Thoracic aorta endothelial cell (primary cell): ENCODE results near the gene MTCH2. TPM values are rescaled to one million over a fixed set of nuclear protein-coding genes. Genes with fewer than 3 reads are reported as not detected.

Source experiments
- small RNA-seq: library from RNA; depleted of rRNA; stranded (forward); fragments of <200 nt; gene quantifications from one replicate; pipeline ENCODE3, GENCODE V24; 2012
- total RNA-seq: library from RNA; depleted of rRNA; stranded (reverse); fragments of >200 nt; gene quantifications from 2 replicates; pipeline ENCODE4 v1.2.3, GENCODE V29; 2012

Gene MTCH2
- total RNA-seq: 114 and 118 TPM in 2 replicates

DNA sequence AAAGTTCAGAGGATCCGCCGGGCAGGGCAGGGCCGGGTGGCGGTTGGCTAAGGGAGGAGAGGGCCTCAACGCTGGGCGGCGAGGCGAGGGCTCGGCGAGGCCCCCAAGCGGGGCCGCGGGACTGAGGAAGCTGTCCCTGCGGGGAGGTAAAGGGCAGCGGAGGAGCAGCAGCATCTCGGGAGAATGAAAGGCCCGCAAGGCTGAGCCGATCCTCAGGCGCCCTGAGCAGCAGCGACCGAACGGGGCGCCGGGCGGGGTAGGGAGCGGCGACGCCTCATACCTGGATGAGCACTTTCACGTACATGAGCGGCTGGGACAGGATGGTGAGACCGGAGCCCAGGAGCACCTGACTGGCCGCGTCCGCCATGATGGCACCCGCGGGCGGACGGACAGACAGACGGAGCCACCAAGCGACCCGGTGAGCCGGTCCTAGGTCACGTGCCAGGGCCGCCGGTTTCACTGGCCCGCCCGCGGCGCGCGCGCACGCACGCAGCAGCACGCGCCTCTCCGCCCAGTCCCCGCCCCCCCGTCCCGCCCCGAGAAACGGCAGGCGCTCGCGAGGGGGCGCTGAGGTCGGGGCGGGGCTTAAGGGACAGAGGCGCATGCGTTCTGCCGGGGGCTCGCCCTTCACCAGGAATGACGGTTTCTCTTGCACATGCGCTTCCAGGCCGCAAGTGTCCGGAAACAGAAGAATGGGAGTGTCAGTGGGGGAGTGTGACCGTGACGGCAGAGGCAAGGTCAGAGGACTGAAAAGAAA lies at the start of gene MTCH2:
TSS of gene MTCH2 (minus strand) at position 461 of the 757 bp plus-strand sequence. CDS start at position 367, 94 bp downstream.

DNA sequence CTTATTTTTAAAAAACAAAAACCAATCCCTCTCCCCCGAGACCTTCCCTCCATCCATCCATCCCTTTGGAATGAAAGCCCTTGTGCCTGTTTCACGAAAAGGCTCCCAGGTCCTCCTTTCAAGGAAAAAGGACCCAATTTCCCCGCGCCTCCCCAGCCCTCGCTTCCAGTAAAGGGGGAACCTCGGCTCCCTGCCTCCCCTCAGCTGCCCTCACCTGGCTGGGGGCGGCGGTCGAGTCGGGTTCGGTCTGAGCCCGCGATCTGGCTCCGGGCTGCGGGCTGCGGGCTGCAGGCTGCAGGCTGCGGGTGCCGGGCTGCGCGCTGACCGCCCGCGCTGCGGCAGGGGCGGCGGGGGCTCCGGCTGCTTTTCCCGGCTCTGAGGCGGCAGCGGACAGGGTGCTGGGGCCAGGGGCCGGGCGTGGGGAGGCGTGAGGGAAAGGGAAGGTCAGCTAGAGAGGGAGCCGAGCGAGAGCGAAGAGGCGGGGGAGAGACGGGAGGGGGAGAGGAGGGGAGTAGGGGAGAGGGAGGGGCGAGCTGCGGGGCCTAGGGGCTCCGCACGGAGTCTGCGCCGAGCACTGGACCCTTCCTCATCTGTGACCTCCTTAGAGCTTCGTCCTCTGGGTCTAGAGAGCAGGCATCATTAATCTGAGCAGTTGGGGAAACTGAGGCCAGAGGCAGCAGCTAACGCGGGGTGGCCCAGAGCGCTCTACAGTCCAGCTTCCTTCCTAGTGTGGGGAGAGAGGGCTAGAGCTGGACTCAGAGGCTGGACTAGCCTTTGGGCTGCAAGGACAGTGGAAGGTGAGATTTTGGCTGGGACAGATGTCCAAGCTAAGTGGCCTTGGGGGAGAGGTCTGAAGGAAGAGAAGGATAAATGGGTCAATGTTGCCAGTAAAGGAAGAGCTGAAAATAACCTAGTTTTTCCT lies 48.2 kb downstream of the MTCH2 start, which contains the start of gene C1QTNF4:
TSS of gene C1QTNF4 (minus strand) at position 478 of the 922 bp plus-strand sequence. CDS start 3,601 bp downstream, outside the sequence.

DNA sequence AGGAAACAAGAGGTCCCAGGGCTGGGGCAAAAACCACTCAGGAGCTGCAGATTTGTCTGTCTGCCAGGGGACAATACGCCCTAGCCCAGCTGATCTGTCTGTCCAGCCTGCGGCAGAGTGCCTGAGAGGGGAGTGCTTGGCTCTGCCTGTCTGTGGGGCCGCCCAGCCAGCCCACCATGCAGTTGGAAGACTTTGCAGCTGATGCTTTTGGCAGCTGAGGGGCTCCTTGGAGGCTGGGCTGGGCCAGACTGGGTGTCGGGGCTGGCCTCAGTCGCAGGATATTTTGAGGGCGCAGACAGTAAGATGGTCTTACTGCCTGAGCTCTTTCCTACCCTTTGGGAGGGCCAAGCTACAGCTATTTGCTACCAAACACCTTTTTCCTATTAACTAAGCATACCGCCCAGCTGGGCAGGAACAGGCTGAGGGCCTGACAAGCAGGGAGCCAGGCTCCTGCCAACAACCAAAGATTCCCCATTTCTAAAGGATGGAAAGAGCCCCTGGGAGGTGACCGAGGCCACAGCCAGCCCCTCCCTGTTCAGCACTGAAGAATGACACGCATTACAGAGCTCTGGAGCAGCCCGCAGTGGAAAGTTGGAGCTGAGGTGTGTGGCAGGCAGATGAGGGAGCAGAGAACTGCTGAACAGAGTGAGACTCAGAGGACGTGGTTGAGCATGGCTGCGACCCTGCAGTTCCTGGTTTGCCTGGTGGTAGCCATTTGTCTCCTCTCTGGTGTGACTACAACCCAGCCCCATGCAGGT lies 56.1 kb downstream of the MTCH2 start, which contains the start of gene FAM180B:
TSS of gene FAM180B (plus strand) at position 581 of the 758 bp plus-strand sequence. CDS start at position 672, 91 bp downstream.

DNA sequence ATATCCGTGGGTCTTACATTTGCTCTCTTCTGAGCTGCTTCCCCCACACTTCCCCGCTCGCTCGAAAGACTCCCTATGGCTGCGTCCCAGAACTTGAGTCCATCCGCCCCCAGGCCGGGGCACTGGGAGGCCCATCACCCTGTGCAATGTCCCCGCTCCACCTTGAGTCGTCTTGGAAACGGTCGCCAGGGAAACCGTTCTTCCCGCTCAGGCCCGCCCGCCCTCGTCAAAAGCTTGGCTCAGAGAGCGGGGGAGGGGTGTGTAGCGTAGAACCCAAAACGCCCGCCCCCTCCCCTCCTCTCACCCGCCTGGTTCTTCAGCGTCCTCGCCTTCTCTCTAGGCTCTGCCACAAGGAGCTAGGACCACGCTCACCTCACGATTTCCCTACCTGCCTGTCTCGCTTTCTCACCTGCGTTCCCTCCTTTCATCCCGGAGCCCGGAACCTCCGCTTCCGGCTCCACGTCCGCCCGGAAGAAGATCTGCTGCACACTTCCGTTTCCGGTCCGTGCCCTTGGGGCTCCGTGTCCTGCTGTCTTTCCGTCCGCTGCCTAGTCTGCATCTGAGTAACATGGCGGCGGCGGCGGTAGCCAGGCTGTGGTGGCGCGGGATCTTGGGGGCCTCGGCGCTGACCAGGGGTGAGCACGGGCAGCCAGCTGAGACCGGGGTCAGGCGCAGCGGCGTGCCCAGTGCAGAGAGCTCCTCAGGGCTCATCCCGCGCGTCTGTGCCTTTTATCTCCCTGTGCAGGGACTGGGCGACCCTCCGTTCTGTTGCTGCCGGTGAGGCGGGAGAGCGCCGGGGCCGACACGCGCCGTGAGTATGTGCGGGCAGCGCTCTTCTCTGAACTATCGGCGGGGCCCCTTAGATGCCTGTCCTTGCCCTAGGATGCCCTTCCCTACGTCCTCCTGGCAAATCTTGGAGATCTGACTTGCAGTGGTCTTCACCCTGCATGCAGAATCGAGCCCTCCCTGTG lies 63.5 kb downstream of the MTCH2 start, which contains the start of the genes KBTBD4 and NDUFS3:
TSS of gene KBTBD4 (minus strand) at position 447 of the 971 bp plus-strand sequence. CDS start at position 428, 19 bp downstream.
TSS of gene NDUFS3 (plus strand) at position 551 of the 971 bp plus-strand sequence. CDS start at position 569, 18 bp downstream.

Small RNA genes lying within 50 kb of the gene (small RNA-seq; reads per million reads assigned to genes)
- not detected for gene RNU5E-10P

Other genes with a start within 250 kb of the MTCH2 start
- gene SLC39A13, start 234.0 kb downstream of the MTCH2 start, total RNA-seq: 49.7 and 51.1 TPM in 2 replicates
- gene PSMC3, start 216.1 kb downstream of the MTCH2 start, total RNA-seq: 165 and 178 TPM in 2 replicates
- gene RAPSN, start 193.4 kb downstream of the MTCH2 start, total RNA-seq: 0.07 and 0.13 TPM in 2 replicates
- gene CELF1, start 89.4 kb downstream of the MTCH2 start, total RNA-seq: 145 and 147 TPM in 2 replicates
- gene PTPMT1, start 77.0 kb downstream of the MTCH2 start, total RNA-seq: 66.2 and 78.3 TPM in 2 replicates
- 21.4 and 27.5 TPM in 2 replicates for gene KBTBD4, start 63.6 kb downstream of the MTCH2 start, total RNA-seq
- 68.4 and 73.0 TPM in 2 replicates for gene NDUFS3, start 63.5 kb downstream of the MTCH2 start, total RNA-seq
- gene FAM180B, start 55.9 kb downstream of the MTCH2 start, total RNA-seq: not detected in 2 replicates
- gene C1QTNF4, start 48.1 kb downstream of the MTCH2 start, total RNA-seq: 0.27 and 0.43 TPM in 2 replicates
- gene AGBL2, start 72.8 kb upstream of the MTCH2 start, total RNA-seq: 0.07 TPM in 1 of 2 replicates, not detected in the other
- 142 and 149 TPM in 2 replicates for gene FNBP4, start 124.8 kb upstream of the MTCH2 start, total RNA-seq
- gene NUP160, start 205.8 kb upstream of the MTCH2 start, total RNA-seq: 47.2 and 52.3 TPM in 2 replicates